D721Med (cell line): ENCODE data around the gene BMERB1.
"Not testable (repeated sequence)": the region's sequence is repeated elsewhere in the genome, so short reads cannot be mapped to it uniquely, and the experiment has no call there.

Source experiments
- DNase-seq: peaks from one replicate; pipeline ENCODE4 v3.0.0; 2011; ENCODE audit warnings: low spot score; ENCODE audit not compliant: insufficient read length
- FAIRE-seq: peaks from 2 replicates; lab custom pipeline; 2011; peaks lifted over from hg19 to GRCh38; lab: Jason Lieb, UNC
- CTCF ChIP-seq: IDR thresholded peaks from 2 replicates; pipeline ENCODE4 v1.5.1; 2012; ENCODE audit warnings: mild to moderate bottlenecking, control low read depth; ENCODE audit not compliant: insufficient read depth; ENCODE audit errors: missing control alignments

Gene BMERB1

DNA sequence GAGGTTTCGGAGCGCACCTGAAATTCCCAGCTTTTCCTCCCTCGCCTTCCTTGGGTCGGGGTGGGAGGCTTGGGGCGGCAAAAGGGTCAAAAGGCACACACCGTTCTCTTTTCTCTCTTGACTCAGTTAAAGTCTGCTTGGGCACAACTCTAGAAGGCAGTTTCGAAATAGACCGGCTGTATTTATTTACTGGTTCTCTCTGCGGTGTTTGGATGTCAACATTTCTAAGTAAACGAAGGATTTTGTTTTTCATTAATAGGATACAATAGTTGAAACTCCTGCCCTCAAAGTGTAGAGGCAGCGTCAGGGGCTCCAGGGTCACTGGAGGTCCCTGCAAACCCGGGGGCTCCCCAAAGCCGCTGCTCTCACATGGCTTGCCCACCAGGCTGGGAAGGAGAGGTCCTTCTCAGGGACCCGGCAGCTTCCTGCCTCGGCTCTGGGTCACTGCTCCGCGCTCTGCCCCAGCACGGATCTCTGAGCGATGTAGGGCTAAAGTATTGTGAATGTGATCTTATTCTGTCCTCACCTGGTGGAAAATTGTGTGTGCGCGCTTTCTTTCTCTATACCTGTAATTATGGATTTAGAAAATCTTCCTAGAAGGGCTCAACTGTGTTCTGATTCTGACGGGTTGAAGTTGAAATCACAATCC, 952 bp downstream of the BMERB1 start:
- TF ChIP-seq CTCF = no peak
- no peak for FAIRE-seq
- DNase-seq = no peak

GRCh38 chr16:15439102-15439501, 4.7 kb downstream of the BMERB1 start:
- TF ChIP-seq CTCF = no peak
- FAIRE-seq (no peak), DNase-seq (no peak)

DNA sequence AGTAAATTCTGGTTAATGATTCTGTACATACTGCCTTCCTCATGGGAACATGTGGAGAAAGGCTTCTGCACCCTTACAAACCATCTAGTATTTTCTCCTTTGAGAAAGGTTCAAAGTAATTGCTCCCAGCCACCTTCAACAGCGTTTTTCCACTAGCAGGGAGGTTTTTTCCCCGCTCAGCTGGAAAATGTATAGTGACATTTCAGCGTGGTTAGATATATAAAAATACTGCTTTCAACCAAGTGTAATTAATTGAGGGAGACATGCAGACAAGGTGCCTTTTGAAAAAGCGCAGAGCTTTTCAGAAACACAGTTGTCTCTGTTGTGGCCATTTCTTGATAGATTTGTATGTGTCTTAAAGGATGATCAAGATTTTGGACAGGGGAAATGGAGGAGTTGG, 5.1 kb downstream of the BMERB1 start:
- no peak for DNase-seq
- FAIRE-seq = no peak
- TF ChIP-seq CTCF = no peak

- DNase-seq (no peak), FAIRE-seq (no peak)
- no peak for TF ChIP-seq CTCF
Measured at GRCh38 chr16:15440852-15441251, 6.5 kb downstream of the BMERB1 start.

DNA sequence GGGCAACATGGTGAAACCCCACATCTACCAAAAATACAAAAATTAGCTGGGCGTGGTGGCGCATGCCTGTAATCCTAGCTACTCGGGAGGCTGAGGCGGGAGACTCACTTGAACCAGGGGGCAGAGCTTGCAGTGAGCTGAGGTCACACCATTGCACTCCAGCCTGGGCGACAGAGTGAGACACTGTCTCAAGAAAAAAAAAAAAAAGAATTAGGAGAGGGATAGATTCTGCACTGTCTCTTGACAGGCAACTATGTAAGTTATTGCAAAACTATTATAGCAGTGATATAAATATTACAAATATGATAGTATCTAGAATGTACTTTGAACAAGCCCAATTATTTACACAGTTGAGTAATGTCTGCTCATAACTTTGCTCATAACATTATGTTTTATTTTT, 7.8 kb downstream of the BMERB1 start:
- not testable (repeated sequence) for DNase-seq, FAIRE-seq

DNA sequence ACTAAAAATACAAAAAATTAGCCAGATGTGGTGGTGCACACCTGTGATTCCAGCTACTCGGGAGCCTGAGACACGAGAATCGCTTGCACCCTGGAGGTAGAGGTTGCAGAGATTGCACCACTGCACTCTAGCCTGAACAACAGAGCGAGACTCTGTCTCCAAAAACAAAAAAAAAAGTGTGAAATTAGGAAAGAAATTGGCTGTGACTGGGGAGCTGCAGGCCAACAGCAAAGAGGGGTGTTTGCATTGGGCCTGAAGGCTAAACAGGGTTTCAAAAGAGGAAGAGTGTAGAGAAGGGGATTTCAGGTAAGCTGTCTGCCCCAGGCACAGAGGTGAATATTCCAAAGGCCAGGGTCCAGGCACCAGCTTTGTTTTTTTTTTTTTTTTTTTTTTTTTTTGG, 9.4 kb downstream of the BMERB1 start:
- no peak for FAIRE-seq
- no peak for DNase-seq
- TF ChIP-seq CTCF = no peak

GRCh38 chr16:15444264-15444663, 9.9 kb downstream of the BMERB1 start:
- no peak for TF ChIP-seq CTCF
- no peak for FAIRE-seq
- no peak for DNase-seq

DNA sequence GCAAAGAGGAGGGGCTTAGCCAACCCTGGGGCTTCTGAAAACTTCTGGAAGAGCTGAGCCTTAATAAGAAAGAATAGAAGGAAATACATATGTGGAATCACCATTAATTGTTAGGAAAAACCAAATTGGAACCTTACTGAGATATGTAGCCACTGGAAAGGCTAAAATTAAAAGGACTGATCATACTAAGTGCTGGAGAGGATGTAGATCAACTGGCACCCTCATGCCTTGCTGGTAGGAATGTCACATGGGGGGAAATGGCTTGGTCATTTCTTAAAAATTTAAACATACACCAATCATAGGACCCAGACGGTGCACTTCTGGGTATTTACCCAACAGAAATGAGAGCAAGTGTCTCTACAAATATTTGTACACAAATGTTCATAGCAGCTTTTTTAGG, 11.1 kb downstream of the BMERB1 start:
- DNase-seq (no peak), FAIRE-seq (no peak)
- no peak for TF ChIP-seq CTCF
